Measurements from ENCODE around the gene ASXL1.

Gene ASXL1

DNA sequence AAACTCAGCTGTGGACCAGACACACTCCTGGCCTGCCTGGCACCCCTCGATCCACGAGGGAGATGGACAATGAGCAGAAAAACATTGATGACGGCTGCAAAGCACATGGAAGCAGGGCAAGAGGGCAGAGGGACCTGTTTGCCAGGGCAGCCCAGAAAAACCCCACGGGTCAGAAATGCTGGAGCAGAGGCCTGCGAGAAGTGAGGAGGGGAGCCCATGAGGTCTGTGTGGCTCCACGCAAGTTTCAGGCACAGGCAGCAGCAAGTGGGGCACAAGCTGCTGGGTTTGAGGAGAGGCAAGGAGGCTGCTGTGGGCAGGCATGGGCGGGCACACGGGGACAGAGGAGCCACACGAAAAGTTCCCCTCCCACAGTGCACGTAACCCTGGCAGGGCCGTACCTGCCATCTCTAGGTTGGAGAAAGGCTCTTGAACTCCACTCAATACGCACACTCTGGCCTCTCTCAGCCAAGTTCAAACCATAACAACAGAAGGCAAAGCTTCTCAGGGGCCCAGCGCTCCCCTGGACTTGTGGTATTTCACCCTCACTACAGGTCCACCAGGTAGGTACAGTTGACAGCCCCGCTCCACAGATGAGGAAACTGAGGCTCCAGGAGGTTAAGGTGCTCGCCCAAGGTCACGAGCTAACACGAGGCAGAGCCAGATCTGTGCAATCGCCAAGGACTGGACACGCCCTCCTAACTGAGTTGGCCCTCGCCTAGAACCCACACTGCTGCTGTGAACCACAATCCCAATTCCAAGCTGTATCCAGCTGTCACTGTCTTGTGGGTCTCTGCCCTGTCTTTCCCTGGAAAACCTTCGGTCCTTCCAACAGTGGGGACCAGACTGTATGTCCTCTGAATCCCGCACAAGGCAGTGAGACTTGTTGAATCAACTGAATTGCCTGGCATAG, 118.8 kb downstream of the ASXL1 start:
- no peaks in the 10 kb centered on the region for H3K9me3 ChIP-seq (ENCODE audit: severe bottlenecking)
- H3K27ac ChIP-seq = no peak overlapping the region
- peaks cover 37% of the 10 kb centered on the region for H3K36me3 ChIP-seq
- TF ChIP-seq, protein P1, sequence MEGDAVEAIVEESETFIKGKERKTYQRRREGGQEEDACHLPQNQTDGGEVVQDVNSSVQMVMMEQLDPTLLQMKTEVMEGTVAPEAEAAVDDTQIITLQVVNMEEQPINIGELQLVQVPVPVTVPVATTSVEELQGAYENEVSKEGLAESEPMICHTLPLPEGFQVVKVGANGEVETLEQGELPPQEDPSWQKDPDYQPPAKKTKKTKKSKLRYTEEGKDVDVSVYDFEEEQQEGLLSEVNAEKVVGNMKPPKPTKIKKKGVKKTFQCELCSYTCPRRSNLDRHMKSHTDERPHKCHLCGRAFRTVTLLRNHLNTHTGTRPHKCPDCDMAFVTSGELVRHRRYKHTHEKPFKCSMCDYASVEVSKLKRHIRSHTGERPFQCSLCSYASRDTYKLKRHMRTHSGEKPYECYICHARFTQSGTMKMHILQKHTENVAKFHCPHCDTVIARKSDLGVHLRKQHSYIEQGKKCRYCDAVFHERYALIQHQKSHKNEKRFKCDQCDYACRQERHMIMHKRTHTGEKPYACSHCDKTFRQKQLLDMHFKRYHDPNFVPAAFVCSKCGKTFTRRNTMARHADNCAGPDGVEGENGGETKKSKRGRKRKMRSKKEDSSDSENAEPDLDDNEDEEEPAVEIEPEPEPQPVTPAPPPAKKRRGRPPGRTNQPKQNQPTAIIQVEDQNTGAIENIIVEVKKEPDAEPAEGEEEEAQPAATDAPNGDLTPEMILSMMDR (IDR thresholded peaks at IDR 0.05; ENCODE audit: low read depth, low read length) = no peak
- no peak for DNase-seq
- no peaks in the 10 kb centered on the region for H3K27me3 ChIP-seq (ENCODE audit: insufficient read depth, low read depth, severe bottlenecking)
- H3K4me3 ChIP-seq (ENCODE audit: low read depth, low read length) = no peak overlapping the region

DNA sequence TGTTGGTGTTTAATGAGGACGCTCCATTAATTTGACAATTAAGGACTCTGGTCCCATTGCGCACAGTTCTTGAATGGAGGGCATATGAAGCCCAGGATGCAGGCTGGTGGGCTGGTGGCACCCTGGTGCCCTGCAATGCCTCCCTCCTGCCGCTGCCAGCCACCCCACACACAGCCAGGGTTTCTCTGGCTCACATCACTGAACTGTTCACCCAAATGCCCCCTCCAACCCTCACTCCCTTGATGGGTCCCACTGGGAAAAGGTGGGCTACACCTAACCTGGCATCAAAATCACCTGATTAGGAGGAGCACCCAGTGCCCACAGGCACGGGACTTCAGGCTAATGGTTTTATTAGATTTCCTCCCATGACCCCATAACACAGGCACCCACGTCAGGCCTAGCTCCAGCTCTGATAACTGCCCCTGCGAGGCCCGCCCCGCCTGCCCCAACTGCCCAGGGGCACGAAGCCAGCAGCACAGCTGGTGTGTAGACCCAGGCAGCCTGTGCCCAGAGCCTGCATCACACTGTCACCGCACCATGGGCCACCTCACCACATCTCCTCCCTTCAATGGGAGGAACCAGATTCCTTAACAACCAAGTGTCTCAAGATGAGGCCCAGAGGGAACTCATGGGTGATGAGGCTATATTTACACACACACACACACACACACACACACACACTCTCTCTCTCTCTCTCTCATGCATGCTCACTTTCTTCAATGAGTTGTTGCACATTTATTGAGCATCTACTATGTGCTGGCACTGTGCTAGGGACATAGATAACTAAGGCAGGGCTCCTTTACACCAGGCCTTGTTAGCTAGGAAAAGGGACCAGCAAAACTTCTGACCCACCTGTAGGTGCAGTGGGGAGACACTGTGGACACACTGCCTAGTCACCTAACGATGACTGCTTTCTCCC, 119.7 kb downstream of the ASXL1 start:
- peaks cover 28% of the 10 kb centered on the region for H3K36me3 ChIP-seq
- no peaks in the 10 kb centered on the region for H3K9me3 ChIP-seq (ENCODE audit: severe bottlenecking)
- no peak overlapping the region for H3K4me3 ChIP-seq (ENCODE audit: low read depth, low read length)
- no peaks in the 10 kb centered on the region for H3K27me3 ChIP-seq (ENCODE audit: insufficient read depth, low read depth, severe bottlenecking)
- no peak overlapping the region for H3K27ac ChIP-seq
- TF ChIP-seq, protein P1 (IDR thresholded peaks at IDR 0.05; ENCODE audit: low read depth, low read length) = no peak
- DNase-seq = no peak

DNA sequence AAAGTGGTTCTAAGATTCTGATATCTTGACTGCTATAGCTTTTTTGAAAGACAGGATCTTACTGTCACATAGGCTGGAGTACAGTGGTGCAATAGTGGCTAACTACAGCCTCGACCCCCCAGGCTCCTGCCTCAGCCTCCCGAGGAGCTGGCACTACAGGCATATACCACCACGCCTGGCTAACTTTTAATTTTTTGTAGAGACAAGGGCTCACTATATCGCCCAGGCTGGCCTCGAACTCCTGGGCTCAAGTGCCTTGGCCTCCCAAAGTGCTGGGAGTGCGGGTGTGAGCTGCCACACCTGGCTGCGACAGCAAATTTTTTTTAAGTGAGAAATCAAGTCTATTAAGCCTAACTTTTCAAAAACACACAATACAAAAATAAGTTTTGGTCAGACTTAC, 120.4 kb downstream of the ASXL1 start:
- H3K27ac ChIP-seq = no peak overlapping the region
- H3K4me3 ChIP-seq (ENCODE audit: low read depth, low read length) = no peak overlapping the region
- H3K9me3 ChIP-seq (ENCODE audit: severe bottlenecking) = no peaks in the 10 kb centered on the region
- no peaks in the 10 kb centered on the region for H3K27me3 ChIP-seq (ENCODE audit: insufficient read depth, low read depth, severe bottlenecking)
- DNase-seq = no peak
- TF ChIP-seq, protein P1 (IDR thresholded peaks at IDR 0.05; ENCODE audit: low read depth, low read length) = no peak
- H3K36me3 ChIP-seq = peaks cover 22% of the 10 kb centered on the region

DNA sequence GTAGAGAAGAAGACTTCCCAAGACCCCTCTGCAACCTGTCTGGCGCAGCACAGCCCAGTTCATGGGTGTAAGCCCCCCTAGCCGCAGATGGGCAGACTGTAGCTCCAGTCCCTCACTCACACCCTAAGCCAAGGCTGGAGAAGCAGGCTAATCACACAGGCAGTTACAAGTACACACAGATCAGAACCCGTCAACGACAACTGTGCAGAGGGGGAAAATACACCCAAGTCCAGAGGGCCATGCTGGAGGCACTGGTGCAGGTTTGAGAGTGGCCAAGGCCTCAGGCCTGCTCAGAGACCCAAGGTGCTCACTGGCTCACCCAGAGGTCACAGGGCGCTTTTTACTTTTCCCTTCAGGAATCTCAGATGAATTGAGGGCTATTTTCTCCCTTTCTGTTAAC, 120.9 kb downstream of the ASXL1 start:
- H3K4me3 ChIP-seq (ENCODE audit: low read depth, low read length) = no peak overlapping the region
- DNase-seq = no peak
- no peak overlapping the region; the same call in 1 of the 2 replicates for H3K27ac ChIP-seq
- no peaks in the 10 kb centered on the region for H3K27me3 ChIP-seq (ENCODE audit: insufficient read depth, low read depth, severe bottlenecking)
- no peaks in the 10 kb centered on the region for H3K9me3 ChIP-seq (ENCODE audit: severe bottlenecking)
- TF ChIP-seq, protein P1 (IDR thresholded peaks at IDR 0.05; ENCODE audit: low read depth, low read length) = no peak
- H3K36me3 ChIP-seq = peaks cover 18% of the 10 kb centered on the region

DNA sequence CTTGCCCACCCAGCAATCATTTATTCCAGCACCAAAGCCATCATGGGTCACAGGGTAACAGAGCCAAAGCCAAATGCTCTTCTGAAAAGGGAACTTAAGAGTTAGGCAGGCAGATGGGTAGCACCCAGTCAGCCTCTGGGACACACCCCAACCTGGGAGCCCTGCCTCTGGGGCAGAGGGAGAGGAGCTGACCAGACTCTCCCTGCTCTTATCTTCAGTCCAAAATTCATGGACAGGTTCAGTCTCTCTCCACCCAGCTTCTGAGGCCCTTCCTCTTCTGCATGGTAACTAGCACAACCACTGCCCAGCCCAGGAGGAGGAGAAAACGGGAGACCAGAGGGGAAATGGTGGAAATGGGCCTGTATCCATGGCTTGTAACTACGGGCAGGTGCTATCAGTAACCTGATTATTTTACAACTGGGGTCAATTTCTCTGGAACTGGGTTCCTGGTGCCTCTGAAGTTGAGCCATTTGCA, 121.6 kb downstream of the ASXL1 start:
- peaks cover 10% of the 10 kb centered on the region for H3K36me3 ChIP-seq
- TF ChIP-seq, protein P1 (IDR thresholded peaks at IDR 0.05; ENCODE audit: low read depth, low read length) = no peak
- no peak for DNase-seq
- H3K27me3 ChIP-seq (ENCODE audit: insufficient read depth, low read depth, severe bottlenecking) = no peaks in the 10 kb centered on the region
- H3K9me3 ChIP-seq (ENCODE audit: severe bottlenecking) = no peaks in the 10 kb centered on the region
- peak overlapping the region; percentile 10; the same call in 1 of the 2 replicates for H3K27ac ChIP-seq
- H3K4me3 ChIP-seq (ENCODE audit: low read depth, low read length) = no peak overlapping the region

All from WERI-Rb-1 (cell line).